Smooth muscle cell (in vitro differentiated cells): Measurements from ENCODE around the gene DPCD. TPM values are rescaled to one million over a fixed set of nuclear protein-coding genes. Genes with fewer than 3 reads are reported as not detected.

ENCODE experiments used
- DNase-seq: peaks from one replicate; lab custom pipeline; 2025; ENCODE audit not compliant: unreplicated experiment; lab: John Stamatoyannopoulos, UW
- H2AFZ ChIP-seq: fragments of 200-600 bp; sonication (generic); 2 replicates; pipeline ENCODE4 v1.6.0; 2016; ENCODE audit warnings: antibody characterized with exemption, low read depth, mild to moderate bottlenecking
- H3F3A ChIP-seq: fragments of 200-600 bp; sonication (generic); 2 replicates; pipeline ENCODE4 v1.6.0; 2017; ENCODE audit warnings: antibody characterized with exemption, low read depth
- H3K27ac ChIP-seq: fragments of 200-600 bp; sonication (generic); 2 replicates; pipeline ENCODE4 v1.5.1; 2016; ENCODE audit warnings: low read depth, mild to moderate bottlenecking
- H3K27me3 ChIP-seq: fragments of 200-600 bp; sonication (generic); 2 replicates; pipeline ENCODE4 v1.6.1; 2016; ENCODE audit warnings: low read depth, mild to moderate bottlenecking
- H3K36me3 ChIP-seq: fragments of 200-600 bp; sonication (generic); 2 replicates; pipeline ENCODE4 v1.5.1; 2016; ENCODE audit warnings: low read depth
- H3K4me1 ChIP-seq: fragments of 200-600 bp; sonication (generic); 2 replicates; pipeline ENCODE4 v1.5.1; 2016; ENCODE audit warnings: low read depth
- H3K4me2 ChIP-seq: fragments of 200-600 bp; sonication (generic); 2 replicates; pipeline ENCODE4 v1.6.0; 2016; ENCODE audit warnings: mild to moderate bottlenecking
- H3K4me3 ChIP-seq: fragments of 200-600 bp; sonication (generic); 2 replicates; pipeline ENCODE4 v1.5.1; 2016; ENCODE audit warnings: mild to moderate bottlenecking
- H3K79me2 ChIP-seq: fragments of 200-600 bp; sonication (generic); 2 replicates; pipeline ENCODE4 v1.6.0; 2016; ENCODE audit warnings: low read depth, mild to moderate bottlenecking
- H3K9ac ChIP-seq: fragments of 200-600 bp; sonication (generic); 2 replicates; pipeline ENCODE4 v1.6.0; 2016; ENCODE audit warnings: low read depth
- H3K9me3 ChIP-seq: fragments of 200-600 bp; sonication (generic); replicated peaks from 2 replicates; pipeline ENCODE4 v1.5.1; 2016; ENCODE audit warnings: low read depth
- H4K20me1 ChIP-seq: fragments of 200-600 bp; sonication (generic); 2 replicates; pipeline ENCODE4 v1.6.0; 2016; ENCODE audit warnings: low read depth
- CTCF ChIP-seq: fragments of 200-600 bp; sonication (generic); IDR thresholded peaks from 2 replicates; pipeline ENCODE4 v1.5.1; 2017; ENCODE audit warnings: borderline replicate concordance, mild to moderate bottlenecking, antibody characterized with exemption; ENCODE audit not compliant: insufficient read depth, poor library complexity, severe bottlenecking
- WGBS: methylation state at CpG from one replicate; pipeline ENCODE4 v1.1.7; 2016; ENCODE audit warnings: low lambda C conversion rate; 5-methylcytosine and 5-hydroxymethylcytosine counted together
- polyA plus RNA-seq: library from polyadenylated mRNA; unstranded; fragments of >200 nt; fragmentation: Nextera tagmentation; extraction: Ambion mirVana; gene quantifications from 2 replicates; pipeline ENCODE4 v1.2.1, GENCODE V29; 2016
- total RNA-seq: library from RNA; depleted of rRNA; stranded (reverse); fragments of >200 nt; gene quantifications from 2 replicates; pipeline ENCODE4 v1.2.3, GENCODE V29; 2014

Gene DPCD
- total and polyA plus RNA-seq, 2 experiments from 2014 or later = 116 to 150 TPM

- Histone ChIP-seq H3K27ac (no peak overlapping the region), H3K9me3 (no peaks in the 10 kb centered on the region), H3K36me3 (no peaks in the 10 kb centered on the region), H3K4me3 (no peak overlapping the region), H3K9ac (no peak overlapping the region), H3K4me2 (no peak overlapping the region), H3K27me3 (no peaks in the 10 kb centered on the region), H3K4me1 (no peaks in the 10 kb centered on the region), H3K79me2 (no peaks in the 10 kb centered on the region), H4K20me1 (no peaks in the 10 kb centered on the region), H3F3A (no peaks in the 10 kb centered on the region), H2AFZ (no peak overlapping the region)
- TF ChIP-seq CTCF = no peak
- 87% methylated on average over 18 of the region's 18 CpGs for WGBS
- no peak for DNase-seq
These were observed 29.2 kb upstream of the DPCD start for GRCh38 chr10:101558671-101559595.

- no peak for DNase-seq
- TF ChIP-seq CTCF = no peak
- H3K36me3 ChIP-seq = no peaks in the 10 kb centered on the region
- H3K27me3 ChIP-seq = peaks cover 3% of the 10 kb centered on the region
- H3F3A ChIP-seq = no peaks in the 10 kb centered on the region
- no peaks in the 10 kb centered on the region for H3K79me2 ChIP-seq
- H3K4me2 ChIP-seq = no peak overlapping the region
- 93% methylated on average over 12 of the region's 12 CpGs for WGBS
- H4K20me1 ChIP-seq = no peaks in the 10 kb centered on the region
- H3K4me1 ChIP-seq = no peaks in the 10 kb centered on the region
- no peak overlapping the region for H2AFZ ChIP-seq
- no peak overlapping the region for H3K4me3 ChIP-seq
- H3K9ac ChIP-seq = no peak overlapping the region
- H3K9me3 ChIP-seq = no peaks in the 10 kb centered on the region
- H3K27ac ChIP-seq = no peak overlapping the region
These were observed 28.4 kb upstream of the DPCD start for GRCh38 chr10:101559596-101560297.

- no peaks in the 10 kb centered on the region for H3K79me2 ChIP-seq
- WGBS = 77% methylated on average over 2 of the region's 2 CpGs
These were observed 27.6 kb upstream of the DPCD start for GRCh38 chr10:101560298-101561067.

More at GRCh38 chr10:101560298-101561067, 27.6 kb upstream of the DPCD start:
- H3K4me2 ChIP-seq = no peak overlapping the region
- H3K9me3 ChIP-seq = no peaks in the 10 kb centered on the region
- no peak overlapping the region for H3K4me3 ChIP-seq
- no peaks in the 10 kb centered on the region for H3K4me1 ChIP-seq
- H4K20me1 ChIP-seq = no peaks in the 10 kb centered on the region
- no peak for TF ChIP-seq CTCF
- no peak overlapping the region for H3K27ac ChIP-seq
- H3F3A ChIP-seq = no peaks in the 10 kb centered on the region
- DNase-seq = no peak
- no peak overlapping the region for H3K9ac ChIP-seq
- H2AFZ ChIP-seq = no peak overlapping the region
- H3K36me3 ChIP-seq = no peaks in the 10 kb centered on the region
- peaks cover 10% of the 10 kb centered on the region for H3K27me3 ChIP-seq
